ENCODE results near the gene C16orf96.

C16orf96 gene

DNA sequence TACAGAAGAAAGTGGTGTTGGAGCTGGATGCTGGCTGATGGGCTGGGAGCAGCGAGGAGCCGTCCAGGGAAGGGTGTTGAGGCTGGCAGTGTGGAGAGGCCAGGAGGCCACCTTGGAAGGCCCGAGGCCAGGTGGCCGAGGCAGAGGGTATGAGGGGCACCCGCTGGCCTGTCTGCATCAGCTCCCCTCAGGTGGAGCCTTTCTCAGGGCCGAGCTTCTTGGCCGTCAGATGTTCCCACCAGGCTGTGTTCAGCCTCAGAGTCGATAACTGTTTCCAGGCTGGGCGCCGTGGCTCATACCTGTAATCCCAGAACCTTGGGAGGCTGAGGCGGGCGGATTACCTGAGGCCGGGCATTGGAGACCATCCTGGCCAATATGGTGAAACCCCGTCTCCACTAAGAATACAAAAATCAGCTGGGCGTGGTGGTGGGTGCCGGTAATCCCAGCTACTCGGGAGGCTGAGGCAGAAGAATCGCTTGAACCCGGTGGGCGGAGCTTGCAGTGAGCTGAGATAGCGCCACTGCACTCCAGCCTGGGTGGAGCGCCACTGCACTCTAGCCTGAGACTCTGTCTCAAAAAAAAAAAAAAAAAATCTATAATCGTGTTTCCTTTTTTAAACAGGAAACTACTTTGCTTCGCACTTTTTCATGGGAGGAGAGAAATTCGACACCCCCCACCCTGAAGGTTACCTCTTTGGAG, 93.8 kb downstream of the C16orf96 start:
- no peak for DNase-seq (ENCODE audit: low read depth)

All from ELR (cell line).